ENCODE data around the gene OLFML1.

DNA sequence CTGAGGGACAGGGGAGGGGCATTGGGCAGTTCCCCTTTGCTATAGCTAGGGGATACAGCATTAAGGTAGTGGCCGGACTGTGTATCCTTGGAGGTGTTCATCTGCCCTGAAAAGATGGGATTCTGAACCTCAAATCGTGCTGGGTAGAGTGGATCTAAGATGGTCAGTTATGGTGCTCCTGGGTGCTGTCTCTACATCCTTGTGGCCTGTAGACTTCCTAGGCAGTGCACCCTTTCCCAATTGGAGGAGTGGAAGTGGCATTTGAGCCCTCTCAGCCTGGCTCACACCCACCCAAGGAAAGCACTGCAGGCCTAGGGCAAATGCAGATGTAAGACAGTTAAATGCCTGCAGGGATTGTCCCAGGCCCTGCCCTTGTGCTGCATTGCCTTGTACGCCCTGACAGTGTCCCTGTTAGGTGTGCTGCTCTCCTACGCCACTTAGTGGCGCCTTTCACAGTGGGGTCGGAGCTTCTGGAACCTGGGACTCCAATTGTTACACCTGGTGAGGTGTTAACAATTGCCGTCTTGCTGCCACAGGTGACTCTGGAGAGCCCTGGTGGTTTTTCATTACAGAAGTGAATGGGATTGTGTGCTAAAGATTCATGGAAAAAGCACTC is 63.5 kb downstream of the OLFML1 start:
- TF ChIP-seq TAF7 (optimal IDR thresholded peaks at IDR 0.05; ENCODE audit: borderline replicate concordance, low read depth, low read length) (no peak), CHD2 (IDR thresholded peaks at IDR 0.05; ENCODE audit: low read length) (no peak), SP2 (IDR thresholded peaks at IDR 0.05; ENCODE audit: low read length) (no peak), SAP30 (IDR thresholded peaks at IDR 0.05; ENCODE audit: insufficient read depth, insufficient replicate concordance, low read length) (no peak)
